ENCODE data around the gene SLC6A18.

SLC6A18 gene

GRCh38 chr5:1214163-1214935 is 10.8 kb upstream of the SLC6A18 start:
- H3K27ac ChIP-seq: no peak overlapping the region
- TF ChIP-seq ZFX (IDR thresholded peaks at IDR 0.05) (no peak), CTCF (conservative IDR thresholded peaks at IDR 0.05) (no peak)

- no peak for TF ChIP-seq CTCF (conservative IDR thresholded peaks at IDR 0.05)
- no peak for TF ChIP-seq ZFX (IDR thresholded peaks at IDR 0.05)
- H3K27ac ChIP-seq: no peak overlapping the region
Measured at GRCh38 chr5:1214936-1215220, 10.3 kb upstream of the SLC6A18 start.

- H3K27ac ChIP-seq: no peak overlapping the region
- no peak for TF ChIP-seq CTCF (conservative IDR thresholded peaks at IDR 0.05)
- no peak for TF ChIP-seq ZFX (IDR thresholded peaks at IDR 0.05)
Measured at GRCh38 chr5:1215320-1216096, 9.7 kb upstream of the SLC6A18 start.

GRCh38 chr5:1216211-1216917 is 8.8 kb upstream of the SLC6A18 start:
- TF ChIP-seq ZFX (IDR thresholded peaks at IDR 0.05) (no peak), CTCF (conservative IDR thresholded peaks at IDR 0.05) (no peak)
- no peak overlapping the region for H3K27ac ChIP-seq

- H3K27ac ChIP-seq: no peak overlapping the region
- no peak for TF ChIP-seq CTCF (conservative IDR thresholded peaks at IDR 0.05)
- no peak for TF ChIP-seq ZFX (IDR thresholded peaks at IDR 0.05)
Measured at GRCh38 chr5:1216918-1217295, 8.3 kb upstream of the SLC6A18 start.

GRCh38 chr5:1217596-1218206 is 7.5 kb upstream of the SLC6A18 start:
- H3K27ac ChIP-seq: no peak overlapping the region
- TF ChIP-seq ZFX (IDR thresholded peaks at IDR 0.05) (no peak), CTCF (conservative IDR thresholded peaks at IDR 0.05) (no peak)
